Measurements from ENCODE around the gene FARP1.

FARP1 gene

DNA sequence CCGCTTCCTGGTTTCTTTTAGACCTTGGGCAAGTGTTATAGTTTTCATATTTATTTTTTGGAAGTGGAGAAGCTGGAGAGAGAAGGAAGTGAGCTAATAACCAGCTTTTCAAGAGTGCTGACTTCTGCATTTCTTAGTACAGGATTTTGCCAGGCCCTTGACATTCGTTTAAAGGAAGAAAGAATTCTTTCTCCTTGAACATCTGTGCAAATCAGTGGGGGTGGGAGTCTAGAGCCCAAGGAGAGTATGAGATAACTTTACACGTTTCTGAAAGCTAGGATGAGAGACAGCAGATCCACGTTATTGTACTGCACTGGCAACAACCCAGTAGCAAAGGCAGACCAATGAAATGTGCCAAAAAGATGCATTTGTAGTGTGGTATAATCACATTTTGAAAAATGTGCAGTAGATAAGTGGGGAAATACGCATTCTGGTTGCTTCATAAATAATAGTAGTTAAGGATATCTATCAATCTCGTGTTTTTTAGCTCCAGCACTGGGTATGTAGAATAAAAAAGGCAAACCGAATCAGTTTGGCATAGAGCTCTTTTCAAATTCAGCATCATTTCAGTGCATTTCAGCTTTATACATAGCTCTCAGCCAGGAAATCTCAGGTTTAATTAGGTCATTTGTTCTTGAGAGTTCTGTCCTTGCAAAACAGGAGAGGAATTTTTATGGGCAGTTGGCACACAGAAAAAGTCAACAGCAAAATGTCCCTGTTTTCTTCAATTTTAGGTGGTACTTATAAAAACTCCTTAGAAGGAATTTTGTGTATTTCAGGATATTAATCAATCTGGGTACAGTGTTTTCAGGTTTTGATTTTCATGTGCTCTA lies 29.9 kb downstream of the FARP1 start:
- H3K4me1 ChIP-seq (ENCODE audit: control insufficient read depth in 1 of 2, insufficient read depth in 2 of 2, low read length in 2 of 2), result peaks cover 27 to 38% of the 10 kb centered on the region in 2 experiments
- no peak overlapping the region for H3K14ac ChIP-seq (ENCODE audit: low read length)
- H3K4me3 ChIP-seq (ENCODE audit: low read depth, low read length), result no peak overlapping the region
- H3K27ac ChIP-seq (ENCODE audit: low read depth, low read length), result peak overlapping the region; percentile 80
- peak overlapping the region; percentile 60 for H3K4me2 ChIP-seq (ENCODE audit: low read length)
- H4K12ac ChIP-seq (ENCODE audit: low read depth, low read length), result no peak overlapping the region
- peaks cover 4% of the 10 kb centered on the region for H3K79me2 ChIP-seq (ENCODE audit: control insufficient read depth, insufficient read depth, low read length, poor library complexity)
- H3K9ac ChIP-seq (ENCODE audit: low read length), result no peak overlapping the region
- WGBS (ENCODE audit: extremely low coverage, insufficient coverage, insufficient read length), result no CpG with 5 or more reads among the region's 7 CpGs
- H4K8ac ChIP-seq (ENCODE audit: low read depth, low read length), result no peak overlapping the region
- no peak overlapping the region for H2BK5ac ChIP-seq (ENCODE audit: low read depth, low read length, poor library complexity)
- no peak overlapping the region for H3K18ac ChIP-seq (ENCODE audit: low read length)
- H3K9me3 ChIP-seq (ENCODE audit: insufficient read depth, low read depth, low read length), result peaks cover 3% of the 10 kb centered on the region
- no peak overlapping the region for H3K23ac ChIP-seq (ENCODE audit: low read length)
- DNase-seq, result peak in 1 of 2 donors; percentile 56
- H4K91ac ChIP-seq (ENCODE audit: low read depth, low read length), result no peak overlapping the region
- no peak overlapping the region for H2AK5ac ChIP-seq (ENCODE audit: low read length)
- H3K36me3 ChIP-seq (ENCODE audit: control insufficient read depth in 1 of 2, insufficient read depth in 2 of 2, low read length in 2 of 2), result peaks cover 7% of the 10 kb centered on the region in 2 experiments
- H3K79me1 ChIP-seq (ENCODE audit: low read length), result peaks cover 16% of the 10 kb centered on the region
- no peak overlapping the region for H3K4ac ChIP-seq (ENCODE audit: low read depth, low read length)
- H2BK120ac ChIP-seq (ENCODE audit: insufficient read depth, low read length, poor library complexity), result no peak overlapping the region
- H3K27me3 ChIP-seq (ENCODE audit: insufficient read depth, low read length), result no peaks in the 10 kb centered on the region
- no peak overlapping the region for H2BK12ac ChIP-seq (ENCODE audit: low read length)
- no peak overlapping the region for H2AFZ ChIP-seq (ENCODE audit: insufficient read depth, low read length, poor library complexity)

DNA sequence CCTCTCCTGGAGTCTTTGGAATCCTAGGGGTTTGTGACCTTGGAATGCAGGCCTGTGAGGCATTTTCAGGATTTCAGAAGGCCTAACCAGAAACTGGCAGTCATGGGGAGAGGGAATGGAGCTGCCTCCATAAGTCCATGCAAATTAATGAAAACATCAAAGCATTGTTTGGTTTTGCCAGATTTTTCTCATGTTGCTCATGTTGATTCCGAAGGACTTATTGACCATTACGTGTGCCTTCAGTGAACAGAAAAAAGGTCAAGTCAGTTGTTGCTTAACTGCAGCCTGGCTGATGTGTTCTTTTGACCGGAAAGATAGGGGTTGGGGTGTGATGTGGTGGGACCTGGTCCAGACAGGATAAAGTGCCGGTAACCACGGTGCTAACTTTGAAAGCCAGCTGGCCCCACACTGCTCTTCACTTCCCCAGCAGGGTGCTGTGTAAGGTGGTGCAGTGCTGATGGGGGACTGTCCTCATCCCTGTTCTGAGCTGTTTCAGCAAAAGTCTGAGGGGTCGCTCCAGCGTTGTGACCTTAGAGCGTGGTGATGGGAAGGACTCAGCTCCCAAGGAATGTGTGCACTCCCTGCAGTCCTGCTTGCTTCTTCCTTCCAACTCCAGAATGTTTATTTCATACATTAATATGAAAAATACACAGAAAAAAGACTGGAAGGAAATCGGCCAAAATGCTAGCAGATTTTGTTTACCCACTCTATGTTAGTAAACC lies 30.7 kb downstream of the FARP1 start:
- Histone ChIP-seq H3K36me3 (ENCODE audit: control insufficient read depth in 1 of 2, insufficient read depth in 2 of 2, low read length in 2 of 2) (peaks cover 7% of the 10 kb centered on the region in 2 experiments), H3K4me3 (ENCODE audit: low read depth, low read length) (no peak overlapping the region), H3K79me1 (ENCODE audit: low read length) (peaks cover 16% of the 10 kb centered on the region), H4K8ac (ENCODE audit: low read depth, low read length) (no peak overlapping the region), H3K14ac (ENCODE audit: low read length) (no peak overlapping the region), H3K9me3 (ENCODE audit: insufficient read depth, low read depth, low read length) (peaks cover 4% of the 10 kb centered on the region), H2AFZ (ENCODE audit: insufficient read depth, low read length, poor library complexity) (no peak overlapping the region), H2BK120ac (ENCODE audit: insufficient read depth, low read length, poor library complexity) (no peak overlapping the region), H4K91ac (ENCODE audit: low read depth, low read length) (no peak overlapping the region), H3K4me2 (ENCODE audit: low read length) (peak overlapping the region; percentile 60), H4K12ac (ENCODE audit: low read depth, low read length) (no peak overlapping the region), H2AK5ac (ENCODE audit: low read length) (no peak overlapping the region), H3K18ac (ENCODE audit: low read length) (no peak overlapping the region), H3K4ac (ENCODE audit: low read depth, low read length) (no peak overlapping the region), H2BK12ac (ENCODE audit: low read length) (peak overlapping the region; percentile 19), H3K27ac (ENCODE audit: low read depth, low read length) (peak overlapping the region; percentile 80), H3K9ac (ENCODE audit: low read length) (no peak overlapping the region), H3K4me1 (ENCODE audit: control insufficient read depth in 1 of 2, insufficient read depth in 2 of 2, low read length in 2 of 2) (peaks cover 27 to 36% of the 10 kb centered on the region in 2 experiments), H2BK5ac (ENCODE audit: low read depth, low read length, poor library complexity) (no peak overlapping the region), H3K79me2 (ENCODE audit: control insufficient read depth, insufficient read depth, low read length, poor library complexity) (peaks cover 4% of the 10 kb centered on the region), H3K23ac (ENCODE audit: low read length) (no peak overlapping the region), H3K27me3 (ENCODE audit: insufficient read depth, low read length) (no peaks in the 10 kb centered on the region)
- WGBS (ENCODE audit: extremely low coverage, insufficient coverage, insufficient read length), result no CpG with 5 or more reads among the region's 9 CpGs
- peak; percentile 83 to 95 for DNase-seq

DNA sequence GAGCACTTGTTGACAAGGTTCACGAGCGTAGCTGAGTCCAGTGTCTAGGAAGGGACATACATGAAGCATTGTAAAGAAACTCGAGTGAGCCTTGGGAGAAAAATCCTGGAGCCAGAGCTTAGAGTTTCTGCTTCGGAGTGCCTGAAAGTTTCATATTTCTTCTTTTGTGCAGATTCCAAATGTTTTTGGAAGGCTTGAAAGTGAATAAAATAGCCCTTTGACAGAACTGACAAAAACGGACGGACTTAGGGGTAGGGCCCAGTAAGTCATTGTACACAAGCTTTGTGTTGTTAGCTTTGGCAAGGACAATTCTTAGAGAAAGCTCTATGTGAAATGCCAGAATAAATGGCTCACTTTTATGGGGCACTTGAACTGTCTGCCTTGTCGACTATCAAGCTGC lies 31.4 kb downstream of the FARP1 start:
- Histone ChIP-seq H2AK5ac (ENCODE audit: low read length) (no peak overlapping the region), H2AFZ (ENCODE audit: insufficient read depth, low read length, poor library complexity) (no peak overlapping the region), H3K79me1 (ENCODE audit: low read length) (peaks cover 15% of the 10 kb centered on the region), H3K18ac (ENCODE audit: low read length) (no peak overlapping the region), H3K14ac (ENCODE audit: low read length) (no peak overlapping the region), H2BK5ac (ENCODE audit: low read depth, low read length, poor library complexity) (no peak overlapping the region), H2BK120ac (ENCODE audit: insufficient read depth, low read length, poor library complexity) (no peak overlapping the region), H4K12ac (ENCODE audit: low read depth, low read length) (no peak overlapping the region), H4K91ac (ENCODE audit: low read depth, low read length) (no peak overlapping the region), H3K4me1 (ENCODE audit: control insufficient read depth in 1 of 2, insufficient read depth in 2 of 2, low read length in 2 of 2) (peaks cover 27 to 36% of the 10 kb centered on the region in 2 experiments), H3K27me3 (ENCODE audit: insufficient read depth, low read length) (no peaks in the 10 kb centered on the region), H3K9me3 (ENCODE audit: insufficient read depth, low read depth, low read length) (peaks cover 4% of the 10 kb centered on the region), H3K9ac (ENCODE audit: low read length) (no peak overlapping the region), H2BK12ac (ENCODE audit: low read length) (no peak overlapping the region), H3K23ac (ENCODE audit: low read length) (no peak overlapping the region), H4K8ac (ENCODE audit: low read depth, low read length) (no peak overlapping the region), H3K27ac (ENCODE audit: low read depth, low read length) (peak overlapping the region; percentile 49), H3K4me2 (ENCODE audit: low read length) (no peak overlapping the region), H3K79me2 (ENCODE audit: control insufficient read depth, insufficient read depth, low read length, poor library complexity) (peaks cover 4% of the 10 kb centered on the region), H3K4me3 (ENCODE audit: low read depth, low read length) (no peak overlapping the region), H3K4ac (ENCODE audit: low read depth, low read length) (no peak overlapping the region), H3K36me3 (ENCODE audit: control insufficient read depth in 1 of 2, insufficient read depth in 2 of 2, low read length in 2 of 2) (peaks cover 7% of the 10 kb centered on the region in 2 experiments)
- WGBS (ENCODE audit: extremely low coverage, insufficient coverage, insufficient read length), result no CpG with 5 or more reads among the region's 7 CpGs
- no peak for DNase-seq

DNA sequence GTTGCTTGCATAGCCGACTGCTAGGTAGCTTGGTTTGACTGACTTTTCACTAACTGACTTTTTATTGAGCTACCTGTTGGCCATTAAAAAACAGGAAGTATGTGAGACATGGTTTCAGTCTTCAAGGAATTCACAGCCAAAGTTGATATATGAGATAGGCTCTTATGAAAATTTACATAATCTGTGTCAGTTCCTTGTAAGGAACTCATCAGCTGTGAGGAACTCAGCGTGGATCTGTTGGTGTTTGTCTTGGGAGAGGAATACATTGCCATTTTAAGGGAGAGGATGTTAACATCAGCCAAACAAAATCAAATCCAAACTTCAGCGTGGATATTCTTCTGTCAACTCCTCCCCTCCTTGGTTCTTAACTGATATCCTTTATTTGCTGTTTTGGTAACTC lies 32.1 kb downstream of the FARP1 start:
- DNase-seq, result peak in 1 of 2 donors; percentile 20
- Histone ChIP-seq H3K9ac (ENCODE audit: low read length) (no peak overlapping the region), H3K79me1 (ENCODE audit: low read length) (peaks cover 14% of the 10 kb centered on the region), H3K14ac (ENCODE audit: low read length) (peak overlapping the region; percentile 38), H4K12ac (ENCODE audit: low read depth, low read length) (no peak overlapping the region), H3K27me3 (ENCODE audit: insufficient read depth, low read length) (no peaks in the 10 kb centered on the region), H3K4me2 (ENCODE audit: low read length) (no peak overlapping the region), H2AFZ (ENCODE audit: insufficient read depth, low read length, poor library complexity) (no peak overlapping the region), H3K36me3 (ENCODE audit: control insufficient read depth in 1 of 2, insufficient read depth in 2 of 2, low read length in 2 of 2) (peaks cover 7% of the 10 kb centered on the region in 2 experiments), H3K27ac (ENCODE audit: low read depth, low read length) (no peak overlapping the region), H2BK120ac (ENCODE audit: insufficient read depth, low read length, poor library complexity) (peak overlapping the region; percentile 21), H3K4me1 (ENCODE audit: control insufficient read depth in 1 of 2, insufficient read depth in 2 of 2, low read length in 2 of 2) (peaks cover 29 to 37% of the 10 kb centered on the region in 2 experiments), H2AK5ac (ENCODE audit: low read length) (no peak overlapping the region), H4K91ac (ENCODE audit: low read depth, low read length) (no peak overlapping the region), H3K4ac (ENCODE audit: low read depth, low read length) (peak overlapping the region; percentile 26), H3K18ac (ENCODE audit: low read length) (peak overlapping the region; percentile 78), H3K23ac (ENCODE audit: low read length) (no peak overlapping the region), H2BK5ac (ENCODE audit: low read depth, low read length, poor library complexity) (no peak overlapping the region), H4K8ac (ENCODE audit: low read depth, low read length) (no peak overlapping the region), H3K9me3 (ENCODE audit: insufficient read depth, low read depth, low read length) (peaks cover 4% of the 10 kb centered on the region), H3K4me3 (ENCODE audit: low read depth, low read length) (no peak overlapping the region), H3K79me2 (ENCODE audit: control insufficient read depth, insufficient read depth, low read length, poor library complexity) (peaks cover 4% of the 10 kb centered on the region), H2BK12ac (ENCODE audit: low read length) (no peak overlapping the region)
- no CpG with 5 or more reads among the region's 3 CpGs for WGBS (ENCODE audit: extremely low coverage, insufficient coverage, insufficient read length)

Measured in trophoblast cell (in vitro differentiated cells and primary cell).